Caco-2 (cell line): ENCODE measurements around the gene POM121C. TPM values are rescaled to one million over a fixed set of nuclear protein-coding genes. Genes with fewer than 3 reads are reported as not detected.
"Not testable (repeated sequence)": the region's sequence is repeated elsewhere in the genome, so short reads cannot be mapped to it uniquely, and the experiment has no call there.

Source experiments
- BruUV-seq: library from RNA; stranded (reverse); fragments of 400-500 nt; replicated peaks from 2 replicates; lab custom pipeline; 2021; lab: Mats Ljungman, UMichigan
- CTCF ChIA-PET: fragments of 300-600 bp; sonication (Branson Sonifier 250); formaldehyde crosslinking; loops from one replicate; lab custom pipeline; 2022; ENCODE audit warnings: antibody characterized with exemption; lab: Charles Lee
- POLR2A ChIA-PET: fragments of 300-600 bp; sonication (Branson Sonifier 250); formaldehyde crosslinking; loops from one replicate; lab custom pipeline; 2022; ENCODE audit warnings: antibody characterized with exemption; lab: Charles Lee
- DNase-seq, 2 experiments: peaks; one replicate each; pipeline versions ENCODE4 v3.0.0 to v3.0.0-alpha.2; 2020 to 2022
- H3K27me3 ChIP-seq: replicated peaks from 2 replicates; pipeline ENCODE4 v1.6.0; 2011; ENCODE audit warnings: low read length; ENCODE audit not compliant: control insufficient read depth, insufficient read depth
- H3K36me3 ChIP-seq: 2 replicates; pipeline ENCODE4 v1.5.1; 2011; ENCODE audit warnings: low read length; ENCODE audit not compliant: control insufficient read depth, insufficient read depth
- H3K4me1 ChIP-seq: fragments of 250-450 bp; sonication (Bioruptor Pico); 2 replicates; pipeline ENCODE4 v1.5.1; 2020; ENCODE audit warnings: mild to moderate bottlenecking
- H3K4me3 ChIP-seq: 2 replicates; pipeline ENCODE4 v1.5.1; 2011; ENCODE audit warnings: low read depth, mild to moderate bottlenecking, control low read depth, low read length
- H3K9me3 ChIP-seq: fragments of 250-450 bp; sonication (Bioruptor Pico); 2 replicates; pipeline ENCODE4 v1.5.1; 2020; ENCODE audit warnings: mild to moderate bottlenecking, moderate library complexity
- H3K27ac Mint-ChIP-seq: one replicate; pipeline ENCODE4 v1.8.0; 2022; ENCODE audit warnings: mixed read lengths; ENCODE audit not compliant: unreplicated experiment
- H3K27me3 Mint-ChIP-seq: one replicate; pipeline ENCODE4 v1.8.0; 2022; ENCODE audit warnings: mixed read lengths; ENCODE audit not compliant: insufficient read depth, unreplicated experiment
- H3K36me3 Mint-ChIP-seq: one replicate; pipeline ENCODE4 v1.8.0; 2022; ENCODE audit warnings: mild to moderate bottlenecking, mixed read lengths; ENCODE audit not compliant: insufficient read depth, unreplicated experiment
- H3K4me1 Mint-ChIP-seq: one replicate; pipeline ENCODE4 v1.8.0; 2022; ENCODE audit warnings: low read depth, mixed read lengths; ENCODE audit not compliant: unreplicated experiment
- H3K4me3 Mint-ChIP-seq: one replicate; pipeline ENCODE4 v1.8.0; 2022; ENCODE audit warnings: mild to moderate bottlenecking, moderate library complexity, mixed read lengths; ENCODE audit not compliant: unreplicated experiment
- H3K9me3 Mint-ChIP-seq: one replicate; pipeline ENCODE4 v1.8.0; 2022; ENCODE audit warnings: mixed read lengths; ENCODE audit not compliant: unreplicated experiment
- intact Hi-C: fragments of 100-400 bp; cut with micrococcal nuclease; formaldehyde crosslinking; loops from one replicate; pipeline ENCODE4 v1.10.0; 2022; ENCODE audit not compliant: unreplicated experiment
- total RNA-seq: library from RNA; stranded (reverse); gene quantifications from 2 replicates; pipeline ENCODE4 v1.2.3, GENCODE V29; 2022

POM121C gene
- total RNA-seq, 1 experiment from 2014 or later, result 68.9 TPM

GRCh38 chr7:75418292-75418858 is 67.7 kb downstream of the POM121C start:
- H3K27me3 ChIP-seq, H3K27ac Mint-ChIP-seq, H3K27me3 Mint-ChIP-seq, H3K9me3 ChIP-seq, H3K4me1 ChIP-seq, intact Hi-C loops, H3K4me3 ChIP-seq, BruUV-seq, H3K4me1 Mint-ChIP-seq, CTCF ChIA-PET, H3K9me3 Mint-ChIP-seq, H3K4me3 Mint-ChIP-seq, POLR2A ChIA-PET, H3K36me3 ChIP-seq: not testable (repeated sequence)
- DNase-seq, result peak in 1 of 2 experiments; percentile 25
- H3K36me3 Mint-ChIP-seq, result peaks cover 55% of the 10 kb centered on the region

GRCh38 chr7:75416787-75417186 is 69.3 kb downstream of the POM121C start:
- CTCF ChIA-PET, H3K4me3 ChIP-seq, H3K36me3 ChIP-seq, H3K4me3 Mint-ChIP-seq, BruUV-seq, POLR2A ChIA-PET, intact Hi-C loops, H3K9me3 ChIP-seq, H3K4me1 Mint-ChIP-seq, H3K27ac Mint-ChIP-seq, H3K27me3 ChIP-seq, H3K4me1 ChIP-seq, H3K27me3 Mint-ChIP-seq, H3K9me3 Mint-ChIP-seq: not testable (repeated sequence)
- peaks cover 51% of the 10 kb centered on the region for H3K36me3 Mint-ChIP-seq
- DNase-seq, result peak in 1 of 2 experiments; percentile 21

DNA sequence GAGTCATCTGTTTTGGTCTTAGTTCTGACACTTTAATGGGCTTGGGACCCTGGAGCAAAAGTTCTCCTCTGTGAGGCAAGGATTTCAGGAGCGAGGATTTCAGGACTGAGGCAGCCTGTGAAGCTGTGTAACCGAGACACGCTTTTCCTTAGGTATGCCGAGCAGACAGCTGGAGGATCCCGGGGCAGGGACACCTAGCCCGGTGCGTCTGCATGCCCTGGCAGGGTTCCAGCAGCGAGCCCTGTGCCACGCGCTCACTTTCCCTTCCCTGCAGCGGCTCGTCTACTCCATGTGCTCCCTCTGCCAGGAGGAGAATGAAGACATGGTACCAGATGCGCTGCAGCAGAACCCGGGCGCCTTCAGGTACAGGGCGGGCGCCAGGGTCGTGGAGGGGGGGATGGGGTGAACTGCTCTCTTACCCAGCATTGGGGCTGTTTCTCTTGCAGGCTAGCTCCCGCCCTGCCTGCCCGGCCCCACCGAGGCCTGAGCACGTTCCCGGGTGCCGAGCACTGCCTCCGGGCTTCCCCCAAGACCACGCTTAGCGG is 70.2 kb downstream of the POM121C start:
- H3K27me3 Mint-ChIP-seq, H3K27me3 ChIP-seq, H3K4me3 ChIP-seq, H3K36me3 ChIP-seq, POLR2A ChIA-PET, H3K9me3 ChIP-seq, BruUV-seq, H3K4me3 Mint-ChIP-seq, H3K4me1 Mint-ChIP-seq, CTCF ChIA-PET, H3K9me3 Mint-ChIP-seq, H3K27ac Mint-ChIP-seq, intact Hi-C loops, H3K4me1 ChIP-seq: not testable (repeated sequence)
- DNase-seq, result peak in 1 of 2 experiments; percentile 15
- H3K36me3 Mint-ChIP-seq, result peaks cover 42% of the 10 kb centered on the region

DNA sequence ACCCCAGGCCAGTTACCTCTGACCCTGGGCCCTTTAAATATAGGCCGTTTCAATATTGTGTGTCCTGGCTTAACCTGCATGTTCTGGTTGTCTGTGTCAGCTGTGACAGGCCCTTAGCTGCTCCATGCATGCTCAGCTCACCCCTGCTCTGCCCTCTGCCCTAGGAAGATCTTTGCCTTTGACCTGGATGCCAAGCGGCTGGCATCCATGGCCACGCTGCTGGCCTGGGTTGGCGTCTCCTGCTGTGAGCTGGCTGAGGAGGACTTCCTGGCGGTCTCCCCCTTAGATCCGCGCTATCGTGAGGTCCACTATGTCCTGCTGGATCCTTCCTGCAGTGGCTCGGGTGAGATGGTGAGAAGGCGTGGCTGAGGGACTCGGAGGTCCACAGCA is 70.7 kb downstream of the POM121C start:
- H3K4me1 ChIP-seq, H3K4me3 Mint-ChIP-seq, H3K9me3 ChIP-seq, H3K4me3 ChIP-seq, H3K36me3 ChIP-seq, H3K27me3 Mint-ChIP-seq, H3K9me3 Mint-ChIP-seq, H3K27ac Mint-ChIP-seq, POLR2A ChIA-PET, intact Hi-C loops, H3K4me1 Mint-ChIP-seq, H3K27me3 ChIP-seq, CTCF ChIA-PET, BruUV-seq: not testable (repeated sequence)
- peaks cover 38% of the 10 kb centered on the region for H3K36me3 Mint-ChIP-seq
- DNase-seq, result peak in 1 of 2 experiments; percentile 14

- H3K36me3 ChIP-seq, CTCF ChIA-PET, BruUV-seq, H3K27me3 ChIP-seq, H3K4me3 Mint-ChIP-seq, intact Hi-C loops, H3K9me3 ChIP-seq, H3K4me1 Mint-ChIP-seq, H3K4me1 ChIP-seq, H3K27me3 Mint-ChIP-seq, H3K4me3 ChIP-seq, POLR2A ChIA-PET, H3K9me3 Mint-ChIP-seq, H3K27ac Mint-ChIP-seq: not testable (repeated sequence)
- DNase-seq, result peak in 1 of 2 experiments; percentile 12
- peaks cover 32% of the 10 kb centered on the region for H3K36me3 Mint-ChIP-seq
Measured at GRCh38 chr7:75414708-75415427, 71.2 kb downstream of the POM121C start.

DNA sequence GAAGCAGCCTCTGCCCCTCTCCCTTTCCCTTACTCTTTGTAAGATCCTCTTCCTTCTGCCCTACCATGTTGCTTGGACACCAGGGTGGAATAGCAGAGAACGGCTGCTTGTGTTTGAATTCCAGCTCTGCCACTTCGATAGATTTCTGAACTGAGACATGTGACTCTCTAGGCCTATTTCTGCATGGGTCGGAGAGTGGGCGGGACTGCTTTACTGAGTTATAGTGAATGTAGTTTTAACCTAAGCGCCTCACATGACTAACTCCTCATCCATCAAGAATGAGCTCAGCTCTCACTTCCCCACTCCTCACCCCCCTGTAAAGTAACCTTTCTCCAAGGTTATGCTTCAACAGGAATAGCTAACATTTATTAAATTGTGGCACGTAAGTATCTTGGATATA is 71.9 kb downstream of the POM121C start:
- H3K9me3 Mint-ChIP-seq, H3K27ac Mint-ChIP-seq, H3K4me1 Mint-ChIP-seq, H3K4me3 Mint-ChIP-seq, CTCF ChIA-PET, H3K27me3 ChIP-seq, H3K36me3 ChIP-seq, H3K9me3 ChIP-seq, H3K4me1 ChIP-seq, BruUV-seq, H3K4me3 ChIP-seq, POLR2A ChIA-PET, H3K27me3 Mint-ChIP-seq, intact Hi-C loops, DNase-seq: not testable (repeated sequence)
- peaks cover 27% of the 10 kb centered on the region for H3K36me3 Mint-ChIP-seq

GRCh38 chr7:75410823-75411173 is 75.3 kb downstream of the POM121C start:
- DNase-seq, H3K27me3 Mint-ChIP-seq, H3K4me1 ChIP-seq, BruUV-seq, H3K27ac Mint-ChIP-seq, H3K9me3 ChIP-seq, intact Hi-C loops, H3K9me3 Mint-ChIP-seq, H3K36me3 ChIP-seq, H3K27me3 ChIP-seq, H3K4me1 Mint-ChIP-seq, H3K4me3 Mint-ChIP-seq, POLR2A ChIA-PET, CTCF ChIA-PET, H3K4me3 ChIP-seq: not testable (repeated sequence)
- H3K36me3 Mint-ChIP-seq, result peaks cover 11% of the 10 kb centered on the region
